Measurements from ENCODE around the gene ZC3H7B.

- TF ChIP-seq EP300 (IDR thresholded peaks at IDR 0.05; ENCODE audit: borderline replicate concordance) (no peak), CEBPB (IDR thresholded peaks at IDR 0.05) (no peak), REST (IDR thresholded peaks at IDR 0.05; ENCODE audit: low read depth) (no peak), USF1 (IDR thresholded peaks at IDR 0.05) (no peak), TAF1 (IDR thresholded peaks at IDR 0.05; ENCODE audit: low read depth) (no peak), RAD21 (IDR thresholded peaks at IDR 0.05; ENCODE audit: low read depth) (no peak), ZBTB7A (IDR thresholded peaks at IDR 0.05; ENCODE audit: low read depth) (no peak), TEAD4 (IDR thresholded peaks at IDR 0.05) (no peak), YY1 (IDR thresholded peaks at IDR 0.05; ENCODE audit: low read depth) (no peak), TCF12 (IDR thresholded peaks at IDR 0.05; ENCODE audit: low read depth) (no peak), NFIC (IDR thresholded peaks at IDR 0.05) (no peak), CREB1 (IDR thresholded peaks at IDR 0.05; ENCODE audit: low read depth) (no peak), EGR1 (IDR thresholded peaks at IDR 0.05) (no peak)
- TF ChIP-seq, protein P1, sequence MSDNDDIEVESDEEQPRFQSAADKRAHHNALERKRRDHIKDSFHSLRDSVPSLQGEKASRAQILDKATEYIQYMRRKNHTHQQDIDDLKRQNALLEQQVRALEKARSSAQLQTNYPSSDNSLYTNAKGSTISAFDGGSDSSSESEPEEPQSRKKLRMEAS (IDR thresholded peaks at IDR 0.05): no peak
Measured at GRCh38 chr22:41398921-41399320, 97.6 kb downstream of the ZC3H7B start.
